HEK293T (cell line): ENCODE results near the gene SYCE3.
A peak's percentile ranks its signal among the peaks of the same experiment; 100 is the strongest.

Source experiments
- CTCF ChIA-PET: fragments of 350-600 bp; formaldehyde crosslinking; extraction: SDS; loops from one replicate; lab custom pipeline; 2021; ENCODE audit warnings: antibody characterized with exemption, inconsistent platforms; lab: Yijun Ruan, JAX
- POLR2A ChIA-PET: fragments of 350-600 bp; formaldehyde crosslinking; extraction: SDS; loops from one replicate; lab custom pipeline; 2020; ENCODE audit warnings: antibody characterized with exemption, inconsistent platforms; lab: Yijun Ruan, JAX
- DNase-seq: peaks from one replicate; pipeline ENCODE4 v3.0.0; 2012; ENCODE audit warnings: mixed read lengths; ENCODE audit errors: extremely low spot score
- ARNT ChIP-seq: fragments of 450-650 bp; IDR thresholded peaks from 2 replicates; pipeline ENCODE4 v1.6.1; 2017; ENCODE audit warnings: mild to moderate bottlenecking
- BHLHE40 ChIP-seq: fragments of 450-650 bp; IDR thresholded peaks from 2 replicates; pipeline ENCODE4 v1.6.1; 2016; ENCODE audit warnings: mild to moderate bottlenecking, moderate library complexity, borderline replicate concordance
- CTBP1 ChIP-seq: fragments of 450-650 bp; IDR thresholded peaks from 2 replicates; pipeline ENCODE4 v1.6.1; 2016; ENCODE audit warnings: borderline replicate concordance
- ELF4 ChIP-seq: fragments of 450-650 bp; IDR thresholded peaks from 2 replicates; pipeline ENCODE4 v1.6.1; 2017; ENCODE audit warnings: antibody characterized with exemption
- FOXA1 ChIP-seq: fragments of 450-650 bp; IDR thresholded peaks from 2 replicates; pipeline ENCODE4 v1.6.1; 2016; ENCODE audit warnings: mild to moderate bottlenecking
- FOXK2 ChIP-seq: fragments of 450-650 bp; IDR thresholded peaks from 2 replicates; pipeline ENCODE4 v1.6.1; 2016; ENCODE audit warnings: mild to moderate bottlenecking
- FOXM1 ChIP-seq: fragments of 450-650 bp; IDR thresholded peaks from 2 replicates; pipeline ENCODE4 v1.6.1; 2017; ENCODE audit warnings: mild to moderate bottlenecking, borderline replicate concordance
- HDGF ChIP-seq: fragments of 450-650 bp; IDR thresholded peaks from 2 replicates; pipeline ENCODE4 v1.6.1; 2017; ENCODE audit warnings: antibody characterized with exemption, borderline replicate concordance
- L3MBTL2 ChIP-seq: fragments of 450-650 bp; conservative IDR thresholded peaks from 2 replicates; pipeline ENCODE4 v1.6.1; 2016; ENCODE audit warnings: mild to moderate bottlenecking
- LEF1 ChIP-seq: fragments of 450-650 bp; IDR thresholded peaks from 2 replicates; pipeline ENCODE4 v1.6.1; 2017; ENCODE audit warnings: mild to moderate bottlenecking, borderline replicate concordance
- NFRKB ChIP-seq: fragments of 450-650 bp; IDR thresholded peaks from 2 replicates; pipeline ENCODE4 v1.6.1; 2016; ENCODE audit warnings: mild to moderate bottlenecking, moderate library complexity
- SP1 ChIP-seq: fragments of 450-650 bp; IDR thresholded peaks from 2 replicates; pipeline ENCODE4 v1.6.1; 2017
- SUZ12 ChIP-seq: fragments of 450-650 bp; IDR thresholded peaks from 2 replicates; pipeline ENCODE4 v1.6.1; 2016; ENCODE audit warnings: mild to moderate bottlenecking
- TARDBP ChIP-seq: fragments of 450-650 bp; IDR thresholded peaks from 2 replicates; pipeline ENCODE4 v1.6.1; 2016
- ZNF384 ChIP-seq: fragments of 450-650 bp; IDR thresholded peaks from 2 replicates; pipeline ENCODE4 v1.6.1; 2016
- TF ChIP-seq, protein P1 (sequence below): fragments of 450-650 bp; IDR thresholded peaks from 2 replicates; pipeline ENCODE4 v1.6.1; 2016

The SYCE3 gene

DNA sequence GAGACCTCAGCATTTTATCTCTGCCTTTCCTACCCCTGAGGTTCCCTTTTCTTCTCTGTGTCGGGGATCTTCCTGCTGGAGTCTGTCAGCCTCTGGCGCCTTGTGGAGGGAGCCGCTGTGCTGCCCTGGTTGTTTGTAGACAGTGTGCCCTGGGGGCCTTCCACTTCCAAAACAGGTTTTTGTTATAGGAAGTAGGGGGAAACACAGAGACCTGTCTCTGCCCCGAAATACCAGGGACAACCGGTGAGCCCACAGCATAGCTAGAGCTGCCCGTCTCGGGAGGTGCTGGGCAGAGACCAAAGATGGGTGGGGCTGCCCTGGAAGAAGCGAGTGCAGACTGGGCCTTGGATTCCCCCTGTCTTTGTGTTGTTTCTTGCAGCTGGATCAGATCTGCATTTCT is 46.7 kb downstream of the SYCE3 start:
- no peak for DNase-seq
- CTCF ChIA-PET, result interaction anchor here (2.5 kb wide), 1 partner anchor 9 kb away, joined by 8 read pairs; the partner anchor contains the start of gene SCO2
- POLR2A ChIA-PET, result interaction anchor here (4.6 kb wide), 1 partner anchor 9 kb away, joined by 33 read pairs; the partner anchor contains the start of gene SCO2
- no peak for TF ChIP-seq HDGF
- no peak for TF ChIP-seq FOXM1
- no peak for TF ChIP-seq ARNT
- TF ChIP-seq TARDBP, result no peak
- TF ChIP-seq, protein P1, sequence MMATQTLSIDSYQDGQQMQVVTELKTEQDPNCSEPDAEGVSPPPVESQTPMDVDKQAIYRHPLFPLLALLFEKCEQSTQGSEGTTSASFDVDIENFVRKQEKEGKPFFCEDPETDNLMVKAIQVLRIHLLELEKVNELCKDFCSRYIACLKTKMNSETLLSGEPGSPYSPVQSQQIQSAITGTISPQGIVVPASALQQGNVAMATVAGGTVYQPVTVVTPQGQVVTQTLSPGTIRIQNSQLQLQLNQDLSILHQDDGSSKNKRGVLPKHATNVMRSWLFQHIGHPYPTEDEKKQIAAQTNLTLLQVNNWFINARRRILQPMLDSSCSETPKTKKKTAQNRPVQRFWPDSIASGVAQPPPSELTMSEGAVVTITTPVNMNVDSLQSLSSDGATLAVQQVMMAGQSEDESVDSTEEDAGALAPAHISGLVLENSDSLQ, result no peak
- TF ChIP-seq CTBP1, result no peak
- no peak for TF ChIP-seq NFRKB
- TF ChIP-seq BHLHE40, result no peak
- no peak for TF ChIP-seq FOXA1
- TF ChIP-seq LEF1, result no peak
- no peak for TF ChIP-seq SP1

DNA sequence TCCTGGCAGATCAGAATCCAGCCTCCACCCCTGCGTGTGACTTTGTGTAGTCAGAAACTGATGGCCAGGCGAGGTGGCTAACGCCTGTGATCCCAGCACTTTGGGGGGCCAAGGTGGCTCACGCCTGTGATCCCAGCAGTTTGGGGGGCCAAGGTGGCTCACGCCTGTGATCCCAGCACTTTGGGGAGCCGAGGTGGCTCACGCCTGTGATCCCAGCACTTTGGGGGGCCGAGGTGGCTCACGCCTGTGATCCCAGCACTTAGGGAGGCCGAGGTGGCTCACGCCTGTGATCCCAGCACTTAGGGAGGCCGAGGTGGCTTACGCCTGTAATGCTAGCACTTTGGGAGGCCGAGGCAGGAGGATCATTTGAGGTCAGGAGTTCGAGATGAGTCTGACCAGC is 49.5 kb downstream of the SYCE3 start:
- TF ChIP-seq TARDBP (no peak), BHLHE40 (no peak), NFRKB (no peak), HDGF (no peak), ELF4 (no peak), ZNF384 (no peak), FOXA1 (no peak), ARNT (no peak)
- ChIA-PET CTCF (no interaction called here), POLR2A (interaction anchor here (4.6 to 7.4 kb wide), 2 partner anchors 11 to 12 kb away, joined by 33 to 193 read pairs; partner anchors contain the start of gene SCO2)
- DNase-seq, result no peak

DNA sequence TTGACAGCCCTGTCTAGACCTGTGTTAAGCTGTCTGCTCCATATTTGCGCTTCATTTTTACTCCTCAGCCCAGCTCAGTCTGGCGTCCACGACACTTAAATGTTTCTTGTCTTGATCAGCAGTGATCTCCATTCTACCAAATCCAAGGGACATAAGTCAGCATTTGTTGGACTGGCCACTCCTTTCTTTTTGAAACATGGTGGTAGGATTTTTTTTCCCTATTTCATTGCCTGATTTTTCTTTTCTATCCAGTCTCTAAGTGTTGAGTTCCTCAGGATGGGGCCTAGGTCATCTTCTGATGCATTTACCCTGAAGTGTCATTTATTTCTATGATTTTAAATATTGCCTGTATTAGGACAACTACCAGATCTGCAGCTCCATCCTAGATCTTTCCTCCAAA is 53.8 kb downstream of the SYCE3 start:
- POLR2A ChIA-PET, result interaction anchor here (0.7 to 7.4 kb wide), 11 partner anchors 9 to 119 kb away, joined by 3 to 193 read pairs (median 3); partner anchors contain the start of gene SCO2
- DNase-seq, result no peak
- no peak for TF ChIP-seq ZNF384
- no peak for TF ChIP-seq FOXK2
- no peak for TF ChIP-seq FOXA1
- no peak for TF ChIP-seq BHLHE40
- no peak for TF ChIP-seq NFRKB
- TF ChIP-seq TARDBP, result no peak
- TF ChIP-seq ARNT, result no peak
- TF ChIP-seq ELF4, result no peak
- no peak for TF ChIP-seq SP1
- no peak for TF ChIP-seq HDGF
- TF ChIP-seq LEF1, result no peak
- no peak for TF ChIP-seq L3MBTL2
- CTCF ChIA-PET, result interaction anchor here (1.0 to 2.0 kb wide), 2 partner anchors 17 to 36 kb away, joined by 4 to 11 read pairs; partner anchors contain the start of gene SCO2

DNA sequence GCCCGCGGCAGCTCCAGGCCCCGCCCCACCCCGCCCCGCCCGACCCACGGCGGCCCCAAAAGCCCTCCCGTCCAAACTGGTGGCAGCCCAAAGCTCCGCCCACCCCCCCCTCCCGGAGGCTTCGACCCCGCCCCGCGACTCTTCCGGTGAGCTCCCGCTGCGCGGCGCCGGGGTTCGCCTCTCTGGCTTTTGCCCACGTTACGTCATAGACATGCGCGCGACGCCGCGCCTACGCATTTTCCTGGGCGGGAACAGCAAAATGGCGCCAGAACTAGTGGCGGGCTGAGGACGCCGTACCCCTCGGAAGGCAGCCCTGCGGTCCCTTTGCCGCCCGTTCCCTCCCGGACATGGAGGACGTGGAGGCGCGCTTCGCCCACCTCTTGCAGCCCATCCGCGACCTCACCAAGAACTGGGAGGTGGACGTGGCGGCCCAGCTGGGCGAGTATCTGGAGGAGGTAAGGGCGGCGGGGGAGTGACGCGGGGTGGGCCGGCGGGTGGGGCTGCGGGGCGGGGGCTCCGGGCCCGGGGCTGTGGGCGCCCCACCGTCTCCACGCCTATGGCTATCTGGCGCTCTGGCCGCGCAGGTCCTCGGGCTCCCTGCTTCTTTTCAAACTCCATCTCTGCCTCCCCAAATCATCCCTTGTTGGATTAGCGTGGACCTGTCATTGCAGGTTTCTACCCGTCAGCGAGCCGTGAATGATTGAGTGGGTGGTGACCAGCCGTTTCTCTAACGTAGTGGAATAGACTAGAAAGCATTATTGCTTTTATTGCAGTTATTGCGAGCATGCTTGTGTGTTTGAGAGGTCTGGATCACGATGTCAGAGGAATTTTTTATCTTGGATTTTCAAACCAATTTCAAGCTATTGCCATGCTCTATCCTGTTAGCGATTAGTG is 54.5 kb downstream of the SYCE3 start, which contains the start of gene NCAPH2:
NCAPH2 (plus strand) TSS at position 234 of the 894 bp plus-strand sequence; CDS start at position 348, 114 bp downstream.
- POLR2A ChIA-PET, result interaction anchor here (0.6 to 7.4 kb wide), 38 partner anchors 9 to 257 kb away, joined by 3 to 193 read pairs (median 4); partner anchors contain the start of genes ADM2, CHKB, CPT1B and HDAC10
- DNase-seq, result peak; percentile 100
- TF ChIP-seq SUZ12, result no peak
- peak; percentile 66 for TF ChIP-seq L3MBTL2
- TF ChIP-seq, protein P1, result peak; percentile 89
- TF ChIP-seq NFRKB, result no peak; the same call in 1 of the 2 replicates
- no peak for TF ChIP-seq FOXK2
- TF ChIP-seq LEF1, result no peak
- TF ChIP-seq BHLHE40, result no peak
- TF ChIP-seq HDGF, result no peak
- TF ChIP-seq FOXM1, result no peak
- TF ChIP-seq ELF4, result no peak
- CTCF ChIA-PET, result interaction anchor here (0.7 to 2.0 kb wide), 4 partner anchors 10 to 35 kb away, joined by 4 to 11 read pairs (median 5); partner anchors contain the start of gene SCO2

DNA sequence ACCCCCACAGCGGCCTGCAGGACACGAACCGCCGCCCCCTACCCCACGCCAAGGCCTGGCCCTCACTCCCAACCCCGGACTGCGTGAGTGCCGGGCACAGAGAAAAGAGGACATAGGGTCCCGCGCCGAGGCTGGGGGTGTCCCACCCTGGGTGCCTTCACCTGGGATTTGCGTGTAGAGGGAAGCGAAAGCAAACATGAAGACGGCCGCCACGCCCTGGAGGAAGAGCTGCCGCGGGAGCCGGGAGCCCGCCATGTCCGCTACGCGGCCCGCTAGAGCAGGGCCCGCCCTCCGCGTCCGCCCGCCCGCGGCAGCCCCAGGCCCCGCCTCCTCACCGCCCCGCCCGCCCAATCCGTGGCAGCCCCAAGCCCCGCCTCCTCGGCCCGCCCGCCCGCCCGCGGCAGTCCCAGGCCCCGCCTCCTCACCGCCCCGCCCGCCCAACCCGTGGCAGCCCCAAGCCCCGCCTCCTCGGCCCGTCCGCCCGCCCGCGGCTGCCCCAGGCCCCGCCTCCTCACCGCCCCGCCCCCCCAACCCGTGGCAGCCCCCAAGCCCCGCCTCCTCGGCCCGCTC is 55.2 kb downstream of the SYCE3 start, which contains the start of gene LMF2:
LMF2 (minus strand) TSS at position 282 of the 570 bp plus-strand sequence; CDS start at position 255, 27 bp downstream.
- ChIA-PET CTCF (interaction anchor here (0.7 to 1.1 kb wide), 2 partner anchors 9 to 18 kb away, joined by 5 read pairs; partner anchors contain the start of gene SCO2), POLR2A (interaction anchor here (0.6 to 7.4 kb wide), 29 partner anchors 8 to 256 kb away, joined by 3 to 193 read pairs (median 4); partner anchors contain the start of genes ADM2, CHKB, CPT1B and HDAC10)
- peak; percentile 94 for DNase-seq
- TF ChIP-seq FOXM1, result no peak
